Limb (tissue), 2 donors: Measurements from ENCODE around the gene CELA3A.
"Not testable (repeated sequence)": the region's sequence is repeated elsewhere in the genome, so short reads cannot be mapped to it uniquely, and the experiment has no call there.

Source experiments
- DNase-seq, 2 donors: peaks; one replicate each; pipeline ENCODE4 v3.0.0-alpha.2; 2016; ENCODE audit errors: extremely low spot score in 2 of 2

The CELA3A gene

DNA sequence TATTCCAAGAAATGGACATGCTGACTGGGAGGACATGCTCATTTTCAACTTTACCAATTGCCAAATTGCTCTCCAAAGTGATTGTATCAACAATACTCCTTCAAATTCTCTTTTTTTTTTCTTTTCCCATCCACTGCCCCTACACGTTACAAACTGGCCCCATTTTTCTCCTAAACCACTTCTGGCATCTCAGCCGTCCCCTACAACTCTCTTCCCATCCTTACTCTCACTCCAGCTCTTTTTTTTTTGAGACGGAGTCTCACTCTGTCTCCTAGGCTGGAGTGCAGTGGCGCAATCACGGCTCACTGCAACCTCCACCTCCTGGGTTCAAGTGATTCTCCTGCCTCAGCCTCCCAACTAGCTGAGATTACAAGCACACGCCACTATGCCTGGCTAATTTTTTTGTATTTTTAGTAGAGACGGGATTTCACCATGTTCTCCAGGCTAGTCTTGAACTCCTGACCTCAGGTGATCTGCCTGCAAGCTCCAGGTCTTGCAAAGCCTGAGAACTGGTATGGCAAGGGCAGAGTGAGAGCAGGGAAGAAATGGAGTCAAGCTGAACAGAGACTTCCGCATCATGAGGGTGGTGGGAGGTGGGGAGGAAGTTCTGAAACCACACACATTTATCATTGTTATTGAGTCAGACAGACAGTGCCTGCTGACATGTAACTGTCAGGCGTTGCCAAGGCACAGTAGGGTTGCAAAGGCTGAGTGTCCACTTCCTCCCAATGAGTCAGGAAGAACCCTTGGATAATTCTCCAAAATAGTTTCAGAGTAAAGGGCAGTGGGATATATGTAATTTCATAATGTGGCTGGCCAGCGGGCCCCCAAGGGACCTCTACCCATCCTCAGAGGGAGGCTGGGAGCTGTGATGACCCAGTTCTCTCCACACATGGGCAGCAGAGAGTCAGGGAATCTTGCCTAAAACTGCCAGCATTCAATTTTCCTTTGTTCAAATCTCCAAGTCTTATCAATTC lies 17.4 kb downstream of the CELA3A start:
- DNase-seq, result no peak

DNA sequence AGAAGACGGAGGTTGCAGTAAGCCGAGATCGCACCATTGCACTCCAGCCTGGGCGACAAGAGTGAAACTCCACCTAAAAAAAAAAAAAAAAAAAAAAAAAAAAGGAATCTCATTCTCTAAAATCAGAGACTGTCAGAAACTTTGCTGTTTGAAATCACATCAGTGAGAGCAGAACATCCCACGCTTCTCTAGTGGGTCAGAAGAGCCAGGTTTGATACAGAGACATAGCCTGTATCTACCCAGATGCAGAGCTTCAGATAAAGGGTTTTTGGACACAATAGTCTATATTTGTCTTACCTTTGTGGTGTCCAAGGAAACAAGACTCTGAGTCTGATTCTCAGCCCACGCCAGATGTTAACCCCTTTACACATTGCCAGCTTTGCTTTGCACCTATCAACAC lies 19.6 kb downstream of the CELA3A start:
- no peak for DNase-seq

DNA sequence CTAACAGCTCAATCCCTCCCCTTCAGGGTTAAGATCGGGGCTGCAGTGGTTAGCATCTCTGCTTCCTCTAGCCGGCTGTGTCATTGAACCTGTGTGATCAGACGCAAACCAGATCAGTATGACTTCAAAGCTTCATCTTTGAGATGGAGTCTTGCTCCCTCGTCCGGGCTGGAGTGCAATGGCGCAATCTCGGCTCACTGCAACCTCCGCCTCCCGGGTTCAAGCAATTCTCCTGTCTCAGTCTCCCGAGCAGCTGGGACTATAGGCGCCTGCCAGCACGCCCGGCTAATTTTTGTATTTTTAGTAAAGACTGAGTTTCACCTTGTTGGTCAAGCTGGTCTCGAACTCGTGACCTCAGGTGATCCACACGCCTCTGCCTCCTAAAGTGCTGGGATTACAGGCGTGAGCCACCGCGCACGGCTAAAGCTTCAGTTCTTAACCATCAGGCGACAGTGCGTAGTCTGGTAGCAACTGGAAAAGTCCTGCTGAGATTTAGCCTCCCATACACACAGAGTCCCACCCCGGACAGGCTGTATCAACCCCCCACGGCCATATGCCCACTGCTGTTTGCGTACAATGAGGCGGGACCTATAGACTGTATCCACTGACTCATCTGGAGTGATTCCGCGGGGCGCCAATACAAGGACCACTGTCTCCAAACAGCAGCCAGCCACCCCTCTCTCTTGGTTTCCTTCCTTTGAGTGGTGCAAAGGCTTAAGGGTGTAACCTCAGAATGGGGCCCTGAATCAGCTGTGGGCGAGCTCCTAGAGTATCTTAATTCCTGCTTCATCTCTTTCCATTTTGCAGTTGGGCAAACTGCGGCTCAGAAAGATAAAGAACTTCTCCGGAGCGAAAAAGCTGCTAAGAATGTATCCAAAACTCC lies 23.3 kb downstream of the CELA3A start:
- peak in 1 of 2 donors; percentile 75 for DNase-seq

DNA sequence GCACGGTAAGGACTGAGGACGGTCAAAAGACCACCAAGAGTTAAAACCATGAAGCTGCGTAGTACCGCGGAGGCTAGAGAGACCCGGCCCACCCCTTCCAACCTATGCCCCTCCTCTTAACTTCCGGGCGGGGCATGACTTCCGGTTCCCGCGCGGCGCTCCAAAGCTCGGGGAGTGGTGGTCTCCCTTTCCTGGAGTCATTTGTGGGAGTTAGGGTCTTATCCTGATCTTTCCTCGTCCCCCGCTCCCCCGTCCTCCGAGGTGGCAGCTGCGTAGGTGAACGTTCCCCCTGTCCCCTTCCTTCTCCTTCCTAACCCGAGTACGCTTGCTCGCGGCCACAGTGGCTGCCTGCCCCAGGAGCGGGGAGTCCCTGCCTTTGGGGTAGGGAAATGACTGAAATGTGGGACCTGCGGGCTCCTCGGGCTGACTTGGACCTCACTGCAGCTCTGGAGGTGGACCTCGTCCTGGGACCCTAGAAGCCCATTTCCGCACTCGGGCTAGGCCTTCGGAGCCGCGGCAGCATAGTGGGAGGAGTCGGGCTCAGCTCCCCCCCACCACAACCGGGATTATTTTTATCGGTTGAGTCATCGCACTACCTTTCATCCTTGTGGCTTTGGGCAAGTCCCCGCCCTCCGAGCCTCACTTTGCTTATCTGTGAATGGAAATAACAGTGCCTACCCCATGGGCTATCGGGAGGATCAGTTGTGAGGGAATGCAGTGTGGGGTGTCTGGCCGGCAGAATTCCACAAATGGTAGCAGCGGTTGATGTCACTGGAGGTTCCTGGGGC lies 24.1 kb downstream of the CELA3A start:
- peak; percentile 91 to 92 for DNase-seq

DNA sequence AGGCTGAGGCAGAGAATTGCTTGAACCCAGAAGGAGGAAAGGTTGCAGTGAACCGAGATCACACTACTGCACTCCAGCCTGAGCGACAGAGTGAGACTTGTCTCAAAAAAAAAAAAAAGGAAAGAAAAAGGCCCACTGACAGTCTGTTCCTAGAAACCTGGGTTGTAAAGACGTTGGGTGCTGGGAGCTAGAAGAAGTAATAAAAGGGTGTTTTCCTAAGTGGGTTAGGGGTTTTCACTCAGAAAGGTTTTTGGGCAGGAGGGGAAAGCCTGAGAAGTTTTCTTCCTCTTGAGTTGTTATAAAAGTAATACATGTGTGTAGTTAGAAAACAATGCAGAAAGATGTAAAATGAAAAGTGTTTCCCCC lies 25.4 kb downstream of the CELA3A start:
- no peak for DNase-seq

DNA sequence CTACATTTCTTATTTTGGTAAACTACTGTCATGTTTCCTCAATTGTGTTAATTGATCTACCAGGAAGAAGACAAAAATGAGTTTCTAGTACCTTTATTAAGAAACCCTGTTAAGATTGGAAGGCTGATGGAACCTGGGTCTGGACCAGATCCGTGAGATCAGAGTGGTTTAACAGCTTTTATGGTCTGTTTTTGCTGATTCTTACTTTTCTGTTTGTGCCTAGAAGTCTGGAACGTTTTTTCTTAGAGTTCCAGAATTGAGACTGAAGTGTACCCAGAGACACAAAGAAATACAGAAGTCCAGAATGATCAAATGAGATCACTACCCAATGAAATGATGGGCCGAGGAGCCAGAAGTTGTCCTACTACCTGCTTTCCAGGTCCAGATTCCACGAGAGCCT lies 28.6 kb downstream of the CELA3A start:
- DNase-seq, result no peak

DNA sequence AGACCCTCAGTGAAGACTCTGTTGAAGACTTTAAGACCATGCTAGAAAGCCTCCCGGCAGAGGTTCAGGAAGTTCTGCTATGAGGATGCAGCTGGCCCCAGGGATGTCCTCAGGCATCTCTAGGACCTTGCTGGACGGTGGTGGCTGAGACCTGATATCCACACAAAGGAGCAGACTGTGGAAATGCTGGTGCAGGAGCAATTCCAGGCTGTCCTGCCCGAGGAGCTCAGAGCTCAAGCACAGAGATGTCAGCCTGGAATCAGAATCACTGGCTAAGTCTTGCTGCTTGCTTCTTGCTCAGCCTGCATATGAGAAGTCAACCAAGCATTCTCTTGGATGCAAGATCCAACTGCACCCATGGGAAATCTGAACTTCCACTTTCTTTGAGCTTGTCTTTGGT lies 29.0 kb downstream of the CELA3A start:
- DNase-seq, result no peak

DNA sequence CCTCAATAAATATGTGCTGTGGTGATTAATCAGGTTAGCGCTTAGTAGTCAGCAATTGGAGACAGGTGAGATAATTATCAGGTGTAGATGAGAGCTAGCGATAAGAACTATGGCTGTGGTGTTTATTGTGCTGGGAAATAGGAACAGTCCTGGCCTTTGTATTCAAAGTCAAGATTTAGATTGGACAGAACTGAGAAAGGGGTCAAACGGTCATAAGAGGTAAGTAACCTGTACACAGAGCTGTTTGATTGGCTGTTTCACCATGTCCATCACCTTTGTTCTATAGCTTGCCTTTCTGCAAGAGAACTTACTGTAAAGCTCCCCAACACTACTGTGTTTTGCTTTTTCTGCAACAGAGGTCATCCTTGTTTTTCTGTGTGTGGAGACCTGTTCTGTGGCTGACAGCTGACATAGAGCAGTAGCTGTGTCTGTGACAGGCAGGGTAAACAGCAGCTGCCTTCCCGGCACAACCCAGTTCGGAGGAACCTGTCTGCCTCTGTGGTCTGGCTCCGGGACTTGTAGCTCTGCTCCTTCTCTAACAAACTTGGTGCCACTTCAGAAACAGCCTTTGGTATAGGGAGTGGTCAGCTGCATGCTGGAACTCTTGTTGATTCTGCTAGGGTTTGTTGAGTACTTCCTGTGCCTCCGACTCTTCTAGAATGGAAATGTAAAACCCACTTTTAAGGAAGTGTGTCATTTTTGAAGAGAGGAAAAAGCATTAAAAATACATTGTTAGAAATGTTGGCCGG lies 29.9 kb downstream of the CELA3A start:
- DNase-seq, result no peak

DNA sequence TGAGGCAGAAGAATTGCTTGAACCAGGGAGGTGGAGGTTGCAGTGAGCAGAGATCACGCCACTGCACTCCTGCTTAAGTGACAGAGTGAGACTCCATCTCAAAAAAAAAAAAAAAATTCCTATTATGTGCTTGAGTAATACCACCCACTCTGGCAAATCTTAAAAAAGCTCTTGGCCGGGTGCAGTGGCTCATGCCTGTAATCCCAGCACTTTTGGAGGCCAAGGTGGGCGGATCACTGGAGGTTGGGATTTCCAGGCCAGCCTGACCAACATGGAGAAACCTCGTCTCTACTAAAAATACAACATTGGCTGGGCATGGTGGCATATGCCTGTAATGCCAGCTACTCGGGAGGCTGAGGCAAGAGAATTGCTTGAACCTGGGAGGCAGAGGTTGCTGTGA lies 33.4 kb downstream of the CELA3A start:
- DNase-seq, result not testable (repeated sequence)

DNA sequence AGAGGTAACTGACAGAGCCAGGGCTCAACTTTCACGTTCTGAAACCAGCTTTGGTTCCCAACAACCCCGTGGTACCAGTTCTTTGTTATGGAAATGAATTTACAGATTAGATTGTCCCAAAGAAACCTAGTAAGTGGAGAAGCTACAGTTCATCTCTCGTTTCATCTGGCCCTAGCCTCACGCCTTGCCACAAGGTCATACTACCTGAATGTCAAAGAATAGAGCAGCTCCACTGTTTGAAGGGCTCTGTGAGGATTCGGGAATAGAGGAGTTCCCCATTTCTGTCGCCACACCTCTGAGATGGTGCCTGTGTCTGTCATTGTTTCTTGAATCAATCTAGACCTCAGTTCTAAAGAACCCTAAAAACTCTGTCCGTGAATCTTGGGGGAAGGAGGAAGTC lies 36.1 kb downstream of the CELA3A start:
- DNase-seq, result no peak

DNA sequence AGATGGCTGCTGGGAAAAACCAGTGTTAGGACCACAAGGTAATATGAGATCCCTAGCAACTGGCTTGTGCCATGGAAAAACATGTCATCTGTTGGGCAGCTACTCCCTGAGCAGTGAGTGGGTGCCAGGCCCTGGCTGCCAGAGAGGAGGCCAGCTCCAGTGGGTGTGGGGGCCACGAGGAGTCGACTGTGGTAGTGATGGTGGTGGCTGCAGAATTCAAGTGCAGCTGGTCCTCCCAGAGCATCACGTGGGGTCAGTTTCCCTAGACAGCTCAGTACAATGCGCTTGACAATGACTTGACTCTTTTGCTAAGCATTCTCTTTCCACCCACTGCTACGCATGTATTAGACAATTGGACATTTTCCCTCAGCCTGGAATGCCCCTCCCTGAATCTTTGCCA lies 36.6 kb downstream of the CELA3A start:
- DNase-seq, result no peak

DNA sequence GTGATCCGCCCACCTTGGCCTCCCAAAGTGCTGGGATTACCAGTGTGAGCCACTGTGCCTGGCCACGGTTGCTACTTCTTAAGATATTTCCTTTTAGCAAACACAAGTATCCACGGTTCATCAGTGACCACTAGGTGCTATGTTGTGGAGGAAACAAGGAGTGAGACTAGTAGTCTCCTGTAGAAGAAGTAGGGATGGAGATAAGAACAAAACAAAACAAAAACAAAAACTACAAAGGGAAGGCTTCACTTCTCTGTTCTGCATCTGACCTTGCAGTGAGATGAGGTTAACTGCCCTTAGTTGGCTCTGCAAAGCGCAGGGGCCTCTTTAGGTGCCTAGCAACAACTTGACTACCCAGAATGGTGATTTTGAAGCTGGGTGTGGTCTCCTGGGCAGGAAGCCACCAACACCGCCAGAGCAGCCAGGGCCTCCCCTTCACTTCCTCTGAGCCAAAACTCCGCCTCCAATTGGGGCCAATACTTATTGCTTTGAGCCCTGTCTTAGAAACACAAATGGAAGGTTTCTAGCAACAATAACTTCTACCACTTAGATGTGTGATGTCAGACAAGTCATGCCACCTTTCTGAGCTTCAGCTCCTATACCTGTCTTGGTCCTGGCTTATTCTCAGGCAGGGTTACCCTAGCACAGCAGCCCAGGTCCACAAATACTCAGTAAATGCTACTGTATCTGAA lies 38.3 kb downstream of the CELA3A start:
- DNase-seq, result peak; percentile 72 to 77

DNA sequence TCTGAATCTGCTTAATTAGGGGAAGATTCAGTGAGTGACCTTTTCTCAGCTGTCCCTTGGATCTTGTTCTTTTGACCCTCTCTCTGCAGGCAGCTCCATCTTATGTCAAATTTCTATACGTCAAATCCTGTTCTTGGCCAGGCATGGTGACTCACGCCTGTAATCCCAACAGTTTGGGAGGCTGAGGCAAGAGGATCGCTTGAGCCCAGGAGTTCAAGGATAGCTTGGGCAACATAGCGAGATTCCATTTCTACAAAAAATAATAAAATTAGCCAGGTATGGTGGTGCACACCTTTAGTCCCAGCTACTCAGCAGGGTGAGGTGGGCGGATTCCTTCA lies 38.8 kb downstream of the CELA3A start:
- no peak for DNase-seq

DNA sequence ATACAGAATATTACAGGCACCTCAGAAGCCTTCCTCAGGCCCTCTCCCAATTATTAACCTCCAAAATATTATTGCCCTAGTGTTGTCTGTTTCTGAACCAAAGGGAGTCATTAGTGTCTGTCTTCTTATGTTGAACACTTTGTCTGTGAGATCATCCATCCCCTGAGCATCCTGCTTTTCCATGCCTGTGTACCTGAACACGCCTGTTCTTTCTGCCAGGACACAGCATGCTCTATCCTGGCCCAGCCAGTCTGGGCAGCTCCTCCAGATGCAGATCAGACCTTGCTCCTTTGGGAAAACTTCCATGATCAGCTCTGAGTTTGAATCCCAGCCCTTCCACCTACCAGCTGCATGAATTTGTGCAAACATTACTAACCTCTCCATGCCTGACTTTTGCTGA lies 40.0 kb downstream of the CELA3A start:
- DNase-seq, result no peak

DNA sequence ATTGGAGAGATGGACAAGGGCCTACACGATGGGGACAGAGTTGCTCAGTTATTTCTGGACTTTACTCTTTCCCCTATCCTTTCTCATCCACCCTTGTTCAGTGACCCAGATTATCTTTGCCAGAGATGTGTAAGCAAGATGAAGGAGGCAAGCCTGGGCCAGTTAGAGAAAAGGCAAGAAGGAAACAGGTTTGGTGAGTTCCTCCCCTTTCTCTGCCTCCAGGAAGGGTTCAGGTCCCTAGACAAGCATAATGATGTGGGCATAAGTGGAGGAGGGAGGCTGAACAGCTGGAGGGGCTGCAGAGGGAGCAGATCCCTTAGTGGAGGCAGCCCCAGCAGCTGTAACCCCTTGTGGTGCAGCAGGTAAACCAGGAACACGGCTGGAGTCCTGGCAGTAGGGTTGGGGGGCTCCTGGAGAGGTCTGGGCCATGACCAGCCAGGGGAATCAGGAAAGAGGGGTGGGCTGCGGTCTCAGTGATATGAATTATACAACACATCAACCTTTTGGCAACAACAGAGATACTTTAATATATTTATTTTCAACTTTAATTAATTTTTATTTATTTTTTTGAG lies 41.8 kb downstream of the CELA3A start:
- no peak for DNase-seq

DNA sequence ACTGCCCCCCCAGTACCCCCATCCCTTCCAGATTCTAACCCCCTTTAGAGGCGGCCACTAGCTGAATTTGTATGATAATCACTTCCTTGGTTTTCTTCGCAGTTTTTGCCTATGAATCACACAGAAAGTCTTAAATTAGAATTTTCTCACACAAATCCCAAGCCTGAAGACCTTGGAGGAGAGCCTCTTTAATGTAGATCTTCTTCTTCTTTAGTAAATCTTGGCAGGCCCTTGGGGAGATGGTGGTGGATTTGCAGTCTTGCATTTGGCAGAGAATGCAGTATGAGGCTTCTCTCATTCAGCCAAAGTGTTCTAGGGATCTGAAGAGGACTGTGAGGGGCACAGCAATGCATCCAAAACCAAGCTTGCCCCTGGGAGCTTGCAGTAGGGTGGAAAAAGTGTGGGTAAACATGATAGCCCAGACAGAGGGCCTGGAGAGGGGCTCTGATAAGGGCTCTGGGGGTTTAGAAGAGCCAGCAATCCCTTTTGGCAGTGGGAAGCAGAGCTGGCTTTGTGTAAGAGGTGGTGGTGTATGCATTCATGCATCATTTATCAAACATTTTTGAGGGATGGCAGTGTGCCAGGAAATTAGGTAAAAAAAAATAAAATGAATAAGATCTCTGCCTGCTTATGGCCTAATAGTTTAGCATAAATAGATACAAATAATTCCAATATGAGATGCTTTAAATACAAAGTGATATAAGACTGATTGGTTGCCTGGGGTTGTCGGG lies 43.4 kb downstream of the CELA3A start:
- no peak for DNase-seq

DNA sequence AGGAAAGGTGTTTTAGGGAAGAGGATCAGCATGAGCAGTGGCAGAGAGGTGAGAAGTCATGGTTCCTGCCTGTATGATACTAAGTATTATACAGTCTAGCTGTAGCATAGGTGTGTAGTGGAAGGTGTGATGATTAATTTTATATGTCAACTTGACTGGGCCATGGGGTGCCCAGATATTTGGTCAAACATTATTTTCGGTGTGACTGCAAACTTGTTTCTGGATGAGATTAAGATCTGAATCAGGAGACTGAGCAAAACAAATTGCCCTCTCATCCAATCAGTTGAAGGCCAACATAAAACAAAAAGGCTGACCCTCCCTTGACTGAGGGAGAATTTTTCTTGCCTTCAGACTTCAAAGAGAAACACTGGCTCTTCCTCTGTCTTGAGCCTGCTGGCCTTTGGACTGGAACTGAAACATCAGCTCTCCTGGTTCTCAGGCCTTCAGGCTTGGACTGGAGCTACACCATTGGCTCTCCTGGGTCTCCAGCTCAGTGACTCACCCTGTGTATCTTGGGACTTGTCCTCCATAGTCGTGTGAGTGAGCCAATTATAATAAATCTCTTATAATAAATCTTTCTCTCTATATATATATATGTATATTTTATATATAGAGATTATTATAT lies 44.3 kb downstream of the CELA3A start:
- DNase-seq, result no peak

DNA sequence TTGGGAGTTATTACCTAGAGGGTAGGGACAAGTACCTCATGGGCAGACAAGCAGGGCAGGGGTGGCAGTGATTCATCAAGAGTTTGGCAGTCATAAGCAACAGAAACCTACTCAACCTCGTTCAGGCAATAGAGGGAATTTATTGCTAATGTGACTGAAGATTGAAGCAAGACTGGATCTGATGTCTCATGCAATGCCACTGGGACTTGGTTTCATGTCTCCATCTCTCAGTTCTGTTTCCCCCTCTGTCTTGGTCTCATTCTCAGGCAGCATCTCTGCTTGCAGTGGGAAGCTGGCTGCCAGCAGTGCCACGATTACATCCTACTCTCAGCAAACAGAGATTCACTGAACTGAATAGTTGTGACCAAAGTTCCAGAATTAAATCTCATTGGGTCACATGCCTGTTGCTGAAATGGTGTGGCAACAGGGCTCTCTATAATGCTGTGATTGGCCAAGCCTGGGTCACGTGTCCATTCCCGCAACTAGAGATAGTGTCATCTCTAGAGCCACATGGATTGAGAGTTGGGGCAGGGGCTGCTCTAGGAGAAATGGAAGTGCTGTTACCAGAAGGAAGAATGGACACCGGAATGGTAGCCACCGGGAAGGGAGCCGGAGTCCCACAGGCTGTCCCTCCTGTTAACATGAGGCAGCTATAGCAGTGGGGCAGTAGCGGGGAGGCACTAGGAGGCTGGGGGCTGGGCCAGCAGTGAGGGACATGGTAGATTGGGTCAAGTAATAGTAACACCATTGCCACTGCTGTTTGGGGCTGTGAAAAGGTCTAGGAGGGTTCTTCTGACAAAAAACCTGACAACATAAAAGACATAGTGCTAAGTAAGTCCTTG lies 47.1 kb downstream of the CELA3A start:
- DNase-seq, result no peak
